H1 (cell line): ENCODE data around the gene RADIL. TPM values are rescaled to one million over a fixed set of nuclear protein-coding genes. Genes with fewer than 3 reads are reported as not detected.

ENCODE experiments used
- CTCF ChIA-PET: fragments of 300-600 bp; sonication (Branson Sonifier 250); formaldehyde crosslinking; loops from one replicate; lab custom pipeline; 2021; ENCODE audit not compliant: partially characterized antibody; lab: Charles Lee
- POLR2A ChIA-PET: fragments of 300-600 bp; sonication (Branson Sonifier 250); formaldehyde crosslinking; loops from one replicate; lab custom pipeline; 2021; ENCODE audit warnings: inconsistent platforms; ENCODE audit not compliant: partially characterized antibody; lab: Charles Lee
- DNase-seq, 2 experiments: peaks; one replicate each; pipeline versions ENCODE4 v3.0.0 to v3.0.0-alpha.2; 2010 to 2022; ENCODE audit warnings: low spot score in 2 of 2, low read depth in 1 of 2, mixed read lengths in 1 of 2
- FAIRE-seq: peaks from 2 replicates; lab custom pipeline; 2011; peaks lifted over from hg19 to GRCh38; lab: Jason Lieb, UNC
- H2AFZ ChIP-seq: 2 replicates; pipeline ENCODE4 v1.8.1; 2012; ENCODE audit warnings: low read length, inconsistent platforms
- H2AK5ac ChIP-seq: 2 replicates; pipeline ENCODE4 v1.6.1; 2013; ENCODE audit warnings: low read depth, low read length
- H2BK120ac ChIP-seq: replicated peaks from 2 replicates; pipeline ENCODE3; 2013; ENCODE audit warnings: low read depth, low read length, inconsistent platforms
- H2BK12ac ChIP-seq: 2 replicates; pipeline ENCODE4 v1.6.1; 2013; ENCODE audit warnings: low read depth, low read length
- H2BK15ac ChIP-seq: 2 replicates; pipeline ENCODE4 v1.6.1; 2013; ENCODE audit warnings: low read length
- H2BK20ac ChIP-seq: 2 replicates; pipeline ENCODE4 v1.6.1; 2013; ENCODE audit warnings: low read length
- H2BK5ac ChIP-seq: 2 replicates; pipeline ENCODE4 v1.6.1; 2013; ENCODE audit warnings: low read depth, low read length
- H3K14ac ChIP-seq: 2 replicates; pipeline ENCODE4 v1.6.1; 2013; ENCODE audit warnings: inconsistent platforms; ENCODE audit not compliant: insufficient read length
- H3K18ac ChIP-seq: 2 replicates; pipeline ENCODE4 v1.6.1; 2013; ENCODE audit warnings: low read length; ENCODE audit errors: extremely low read depth
- H3K23ac ChIP-seq: 2 replicates; pipeline ENCODE4 v1.6.1; 2013; ENCODE audit warnings: inconsistent platforms; ENCODE audit not compliant: insufficient read length
- H3K23me2 ChIP-seq: 2 replicates; pipeline ENCODE4 v1.6.1; 2013; ENCODE audit warnings: low read depth, low read length
- H3K27ac ChIP-seq: 2 replicates; pipeline ENCODE4 v1.6.1; 2011; ENCODE audit warnings: low read depth, low read length, inconsistent platforms
- H3K27me3 ChIP-seq, 4 experiments: replicated peaks in 1 of 4; 1 replicate in 1 of 4; 2 replicates in 3 of 4; pipeline versions ENCODE4 v1.6.1 to v1.8.1; 2011 to 2013; ENCODE audit warnings: low read length in 3 of 4, mild to moderate bottlenecking in 3 of 4, inconsistent platforms in 2 of 4, mixed read lengths in 2 of 4, moderate library complexity in 1 of 4; ENCODE audit not compliant: control insufficient read depth in 3 of 4, insufficient read depth in 3 of 4; ENCODE audit errors: extremely low read depth in 1 of 4
- H3K36me3 ChIP-seq, 4 experiments: 2 replicates each; pipeline versions ENCODE4 v1.6.1 to v1.8.1; 2011 to 2013; ENCODE audit warnings: mild to moderate bottlenecking in 4 of 4, low read length in 3 of 4, moderate library complexity in 2 of 4, control low read depth in 1 of 4, inconsistent platforms in 1 of 4; ENCODE audit not compliant: insufficient read depth in 4 of 4, control insufficient read depth in 2 of 4
- H3K4ac ChIP-seq: replicated peaks from 2 replicates; pipeline ENCODE3; 2013; ENCODE audit warnings: low read length, low read depth, mixed read lengths, inconsistent platforms; ENCODE audit not compliant: insufficient read length
- H3K4me1 ChIP-seq, 4 experiments: replicated peaks in 1 of 4; 1 replicate in 1 of 4; 2 replicates in 3 of 4; pipeline versions ENCODE4 v1.6.1 to v1.8.1; 2011 to 2013; ENCODE audit warnings: low read length in 3 of 4, inconsistent platforms in 2 of 4, mixed read lengths in 1 of 4; ENCODE audit not compliant: insufficient read depth in 4 of 4, control insufficient read depth in 3 of 4
- H3K4me2 ChIP-seq, 2 experiments: 2 replicates each; pipeline versions ENCODE4 v1.6.1 to v1.8.1; 2011 to 2013; ENCODE audit warnings: low read depth in 2 of 2, low read length in 2 of 2, control low read depth in 1 of 2, inconsistent platforms in 1 of 2, mild to moderate bottlenecking in 1 of 2; ENCODE audit not compliant: insufficient read depth in 1 of 2
- H3K4me3 ChIP-seq, 4 experiments: fragments of 200-600, 300-600 bp in 1 of 4; sonication (generic), shearing (Covaris generic), sonication (Bioruptor Twin) in 1 of 4; 2 replicates each; pipeline versions ENCODE4 v1.5.1 to v1.8.1; 2011 to 2016; ENCODE audit warnings: low read length in 4 of 4, low read depth in 3 of 4, control low read depth in 2 of 4, inconsistent platforms in 2 of 4, mild to moderate bottlenecking in 2 of 4, mixed read lengths in 1 of 4, moderate library complexity in 1 of 4; ENCODE audit not compliant: insufficient read depth in 2 of 4; ENCODE audit errors: extremely low read depth in 1 of 4
- H3K56ac ChIP-seq: replicated peaks from 2 replicates; pipeline ENCODE3; 2013; ENCODE audit warnings: low read depth, mild to moderate bottlenecking, mixed read lengths, low read length, inconsistent platforms; ENCODE audit not compliant: insufficient read length
- H3K79me1 ChIP-seq: 2 replicates; pipeline ENCODE4 v1.6.1; 2013; ENCODE audit warnings: low read depth, low read length, control low read depth
- H3K79me2 ChIP-seq, 2 experiments: 2 replicates each; pipeline versions ENCODE4 v1.6.1 to v1.8.1; 2012 to 2013; ENCODE audit warnings: low read length in 2 of 2, mild to moderate bottlenecking in 2 of 2, inconsistent platforms in 1 of 2; ENCODE audit not compliant: insufficient read depth in 2 of 2, control insufficient read depth in 1 of 2
- H3K9ac ChIP-seq, 4 experiments: replicated peaks in 1 of 4; 1 replicate in 1 of 4; 2 replicates in 3 of 4; pipeline versions ENCODE4 v1.6.1 to v1.8.1; 2011 to 2013; ENCODE audit warnings: low read depth in 3 of 4, low read length in 3 of 4, control low read depth in 2 of 4, mild to moderate bottlenecking in 2 of 4, moderate library complexity in 2 of 4, inconsistent platforms in 1 of 4; ENCODE audit errors: extremely low read depth in 1 of 4
- H3K9me3 ChIP-seq, 2 experiments: 2 replicates each; pipeline versions ENCODE4 v1.6.1 to v1.8.1; 2012 to 2013; ENCODE audit warnings: mild to moderate bottlenecking in 2 of 2, moderate library complexity in 2 of 2, control low read depth in 1 of 2, inconsistent platforms in 1 of 2, low read depth in 1 of 2, low read length in 1 of 2, mixed read lengths in 1 of 2; ENCODE audit not compliant: insufficient read depth in 2 of 2
- H4K20me1 ChIP-seq, 2 experiments: replicated peaks in 1 of 2; 2 replicates each; pipeline versions ENCODE3 to v1.8.1; 2011 to 2013; ENCODE audit warnings: inconsistent platforms in 2 of 2, low read length in 2 of 2, mild to moderate bottlenecking in 1 of 2; ENCODE audit not compliant: insufficient read depth in 2 of 2, control insufficient read depth in 1 of 2
- H4K5ac ChIP-seq: 2 replicates; pipeline ENCODE4 v1.6.1; 2013; ENCODE audit warnings: low read length, low read depth, mixed read lengths, inconsistent platforms; ENCODE audit not compliant: insufficient read length
- H4K8ac ChIP-seq: 2 replicates; pipeline ENCODE4 v1.8.0; 2013; ENCODE audit warnings: mild to moderate bottlenecking, moderate library complexity, low read length, inconsistent platforms; ENCODE audit not compliant: insufficient read depth; ENCODE audit errors: extremely low read depth
- H4K91ac ChIP-seq: replicated peaks from 2 replicates; pipeline ENCODE3; 2013; ENCODE audit warnings: low read length, mixed read lengths, inconsistent platforms; ENCODE audit not compliant: insufficient read length
- ATF3 ChIP-seq: IDR thresholded peaks from 2 replicates; pipeline ENCODE4 v1.6.1; 2011; ENCODE audit warnings: low read depth, mild to moderate bottlenecking, low read length; ENCODE audit not compliant: insufficient read depth
- CBX8 ChIP-seq: fragments of 300-800, 300-1000 bp; sonication (generic); IDR thresholded peaks from 2 replicates; pipeline ENCODE4 v1.7.1; 2016; ENCODE audit warnings: low read depth, low read length, borderline replicate concordance
- CEBPB ChIP-seq: IDR thresholded peaks from 2 replicates; pipeline ENCODE4 v1.6.1; 2012; ENCODE audit warnings: low read depth, low read length
- CHD1 ChIP-seq: IDR thresholded peaks from 2 replicates; pipeline ENCODE4 v1.6.1; 2012; ENCODE audit warnings: low read depth, low read length, improper control_type of control experiment
- CHD2 ChIP-seq: IDR thresholded peaks from 2 replicates; pipeline ENCODE4 v1.6.1; 2012; ENCODE audit warnings: low read length, improper control_type of control experiment
- E2F6 ChIP-seq: IDR thresholded peaks from 2 replicates; pipeline ENCODE4 v1.6.1; 2012; ENCODE audit warnings: inconsistent platforms
- EP300 ChIP-seq, 2 experiments: IDR thresholded peaks; 1 replicate in 1 of 2; 2 replicates in 1 of 2; pipeline ENCODE4 v1.6.1; 2011 to 2012; ENCODE audit warnings: low read depth in 2 of 2, low read length in 2 of 2, mild to moderate bottlenecking in 2 of 2, borderline replicate concordance in 1 of 2, inconsistent platforms in 1 of 2, moderate library complexity in 1 of 2
- HDAC6 ChIP-seq: IDR thresholded peaks from one replicate; pipeline ENCODE4 v1.7.1; 2012; ENCODE audit warnings: low read depth, mild to moderate bottlenecking, inconsistent platforms, low read length, moderate library complexity
- NANOG ChIP-seq: IDR thresholded peaks from 2 replicates; pipeline ENCODE4 v1.6.1; 2011; ENCODE audit warnings: low read length, low read depth, mild to moderate bottlenecking, inconsistent platforms; ENCODE audit not compliant: insufficient read depth, poor library complexity, severe bottlenecking
- SIRT6 ChIP-seq: IDR thresholded peaks from one replicate; pipeline ENCODE4 v1.7.1; 2012; ENCODE audit warnings: low read length, inconsistent platforms
- SP2 ChIP-seq: IDR thresholded peaks from 2 replicates; pipeline ENCODE4 v1.6.1; 2012; ENCODE audit warnings: mild to moderate bottlenecking, low read length, inconsistent platforms
- TAF1 ChIP-seq: IDR thresholded peaks from 2 replicates; pipeline ENCODE4 v1.6.1; 2011; ENCODE audit warnings: mild to moderate bottlenecking, low read depth, low read length
- TCF12 ChIP-seq: IDR thresholded peaks from 2 replicates; pipeline ENCODE4 v1.6.1; 2011; ENCODE audit warnings: low read depth, mild to moderate bottlenecking, low read length
- whole genome bisulfite sequencing, 2 experiments: shearing (Covaris generic) in 1 of 2; methylation state at CpG; one replicate each; pipeline versions ENCODE4 v1.1.6 to v1.1.7; 2013 to 2015; ENCODE audit warnings: low lambda C conversion rate in 2 of 2, mixed read lengths in 2 of 2, inconsistent platforms in 1 of 2, low coverage in 1 of 2, missing lambda C conversion rate in 1 of 2; ENCODE audit not compliant: insufficient replicate concordance in 2 of 2, insufficient coverage in 1 of 2, insufficient read length in 1 of 2; ENCODE audit errors: extremely low coverage in 1 of 2, missing lambda C conversion rate in 1 of 2; 5-methylcytosine and 5-hydroxymethylcytosine counted together
- polyA plus RNA-seq, 7 experiments: library from polyadenylated mRNA; depleted of rRNA in 3 of 7; stranded (reverse) in 5 of 7; unstranded in 2 of 7; fragments of >200 nt in 5 of 7; fragments of 200-250 nt in 2 of 7; gene quantifications; 1 replicate in 5 of 7; 2 replicates in 1 of 7; 4 replicates in 1 of 7; pipeline versions ENCODE4 v1.2.1 to v1.2.3, GENCODE V29; 2011 to 2013; ENCODE audit warnings: missing spikeins in 2 of 7, mixed read lengths in 2 of 7
- total RNA-seq: library from RNA; stranded (reverse); fragmentation: NEBNext Ultra II Directional; extraction: Animal tissue kit (Norgen Biotek cat#: 25700); gene quantifications from 2 replicates; pipeline ENCODE4 v1.2.1, GENCODE V29; 2021

Gene RADIL
- total and polyA plus RNA-seq, 2 of the 8 experiments (the other 6 are each of a cell fraction or from before 2014, with no cell fraction given): 5.0 to 5.4 TPM

- H3K56ac ChIP-seq: no peak overlapping the region
- no peaks in the 10 kb centered on the region for H3K79me1 ChIP-seq
- no peak overlapping the region for H3K27ac ChIP-seq
- no peaks in the 10 kb centered on the region for H3K36me3 ChIP-seq
- no peaks in the 10 kb centered on the region for H3K4me1 ChIP-seq
- no peaks in the 10 kb centered on the region for H3K79me2 ChIP-seq
- H4K8ac ChIP-seq: no peak overlapping the region
- no peak overlapping the region for H2BK15ac ChIP-seq
- H2AK5ac ChIP-seq: no peak overlapping the region
- ChIA-PET POLR2A (no interaction called here), CTCF (interaction anchor here (0.7 to 1.7 kb wide), 3 partner anchors 11 to 199 kb away, joined by 3 to 4 read pairs (median 4); no protein-coding TSS in a partner anchor)
- no peak overlapping the region for H3K23ac ChIP-seq
- DNase-seq: no peak
- no peak for FAIRE-seq
- no peaks in the 10 kb centered on the region for H4K20me1 ChIP-seq
- no peak overlapping the region for H2AFZ ChIP-seq
- H2BK120ac ChIP-seq: no peak overlapping the region
- H3K9ac ChIP-seq: no peak overlapping the region
- no peak overlapping the region for H2BK20ac ChIP-seq
- no peaks in the 10 kb centered on the region for H3K9me3 ChIP-seq
- WGBS, 2 experiments: 83% methylated on average over 3 of the region's 3 CpGs; no CpG with 5 or more reads in 1 of the 2 experiments
- no peak overlapping the region for H2BK12ac ChIP-seq
- H3K18ac ChIP-seq: no peak overlapping the region
- H4K91ac ChIP-seq: no peak overlapping the region
- H2BK5ac ChIP-seq: no peak overlapping the region
- no peak overlapping the region for H3K4me3 ChIP-seq
- H3K27me3 ChIP-seq: no peaks in the 10 kb centered on the region
- H3K23me2 ChIP-seq: peaks cover 5% of the 10 kb centered on the region; the same call in 1 of the 2 replicates
- H3K4me2 ChIP-seq: no peak overlapping the region
- no peak overlapping the region for H4K5ac ChIP-seq
- H3K4ac ChIP-seq: no peak overlapping the region
- no peak overlapping the region for H3K14ac ChIP-seq
- TF ChIP-seq CBX8 (no peak), CEBPB (no peak), CHD1 (no peak), ATF3 (no peak), TAF1 (no peak), E2F6 (no peak), HDAC6 (no peak), NANOG (no peak), TCF12 (no peak), CHD2 (no peak), SP2 (no peak), SIRT6 (no peak), EP300 (IDR thresholded peaks at IDR 0.05; ENCODE audit: borderline replicate concordance in 1 of 2, low read depth in 2 of 2, low read length in 2 of 2) (no peak)
Measured at GRCh38 chr7:4888161-4888560, 4.6 kb upstream of the RADIL start.
